GM23248 (cell line): ENCODE results near the gene CCDC196.

Experiments used
- EZH2 ChIP-seq: fragments of 200-600 bp; sonication (generic); IDR thresholded peaks from 2 replicates; pipeline ENCODE4 v1.6.1; 2018; ENCODE audit warnings: antibody characterized with exemption, mild to moderate bottlenecking; ENCODE audit not compliant: insufficient read depth, poor library complexity, severe bottlenecking
- EZH2phosphoT487 ChIP-seq: fragments of 200-600 bp; sonication (generic); IDR thresholded peaks from 2 replicates; pipeline ENCODE4 v1.6.1; 2018; ENCODE audit warnings: antibody characterized with exemption, moderate library complexity, mild to moderate bottlenecking, low read depth; ENCODE audit not compliant: insufficient read depth

DNA sequence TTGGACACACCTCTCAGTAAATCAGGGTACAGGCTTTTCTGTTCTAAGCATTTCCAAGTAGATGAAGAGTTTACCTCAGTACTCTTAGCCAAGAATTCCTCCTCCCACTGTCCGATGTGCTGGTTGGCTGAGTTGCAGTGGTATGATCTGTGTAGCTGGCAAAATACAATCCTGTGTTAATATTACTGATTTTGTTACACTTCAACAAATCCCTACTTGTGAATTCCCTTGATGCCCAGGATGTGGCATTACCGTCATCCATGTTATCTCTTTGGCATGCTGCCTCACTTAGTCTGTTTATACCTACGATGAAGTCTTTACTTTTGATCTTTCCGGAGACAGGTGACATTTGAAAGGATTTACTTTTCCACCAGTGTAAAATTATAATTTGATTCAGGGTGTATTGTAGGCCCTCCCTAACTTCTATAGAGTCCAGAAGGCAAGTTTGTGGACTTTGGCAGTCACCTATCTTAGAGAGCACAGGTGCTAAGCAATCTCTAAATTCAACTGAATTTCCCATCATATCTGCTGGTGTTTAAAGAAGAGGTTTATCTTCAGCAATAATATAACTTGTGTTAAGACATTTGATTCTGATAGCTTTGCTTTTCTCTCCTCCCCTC lies 10.1 kb downstream of the CCDC196 start:
- TF ChIP-seq EZH2phosphoT487 (no peak), EZH2 (no peak)
